ENCODE results near the gene AXIN2.

AXIN2 gene

DNA sequence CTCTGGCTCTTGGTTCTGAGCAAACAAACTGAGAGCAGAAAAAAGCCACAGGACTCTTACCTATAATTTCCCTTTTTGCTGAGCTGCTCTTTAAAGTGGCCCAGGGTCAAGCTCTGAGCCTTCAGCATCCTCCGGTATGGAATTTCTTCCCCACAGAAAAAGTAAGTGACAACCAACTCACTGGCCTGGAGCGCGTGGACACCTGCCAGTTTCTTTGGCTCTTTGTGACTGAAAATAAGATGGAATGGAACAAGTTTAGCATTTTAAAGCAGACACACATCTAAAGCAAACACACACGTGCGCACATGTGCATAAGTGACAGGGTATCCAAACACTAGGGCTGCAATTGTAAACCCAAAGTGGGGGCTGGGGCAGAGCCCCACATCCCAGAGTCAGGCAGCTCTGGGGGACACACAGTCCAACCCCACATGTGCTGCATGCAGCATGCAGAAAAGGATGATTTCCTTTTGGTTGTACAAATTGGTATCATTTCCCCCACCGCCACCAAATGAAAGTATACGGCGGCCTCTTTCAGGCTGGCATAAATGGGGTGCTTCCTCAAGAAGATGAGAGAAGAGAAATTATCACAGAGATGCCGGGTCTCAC, 27.5 kb downstream of the AXIN2 start:
- Histone ChIP-seq H3K9me3 (ENCODE audit: severe bottlenecking) (no peaks in the 10 kb centered on the region), H3K27ac (no peak overlapping the region), H3K4me3 (ENCODE audit: low read depth, low read length) (no peak overlapping the region), H3K36me3 (peaks cover 86% of the 10 kb centered on the region), H3K27me3 (ENCODE audit: insufficient read depth, low read depth, severe bottlenecking) (no peaks in the 10 kb centered on the region)
- TF ChIP-seq, protein P1, sequence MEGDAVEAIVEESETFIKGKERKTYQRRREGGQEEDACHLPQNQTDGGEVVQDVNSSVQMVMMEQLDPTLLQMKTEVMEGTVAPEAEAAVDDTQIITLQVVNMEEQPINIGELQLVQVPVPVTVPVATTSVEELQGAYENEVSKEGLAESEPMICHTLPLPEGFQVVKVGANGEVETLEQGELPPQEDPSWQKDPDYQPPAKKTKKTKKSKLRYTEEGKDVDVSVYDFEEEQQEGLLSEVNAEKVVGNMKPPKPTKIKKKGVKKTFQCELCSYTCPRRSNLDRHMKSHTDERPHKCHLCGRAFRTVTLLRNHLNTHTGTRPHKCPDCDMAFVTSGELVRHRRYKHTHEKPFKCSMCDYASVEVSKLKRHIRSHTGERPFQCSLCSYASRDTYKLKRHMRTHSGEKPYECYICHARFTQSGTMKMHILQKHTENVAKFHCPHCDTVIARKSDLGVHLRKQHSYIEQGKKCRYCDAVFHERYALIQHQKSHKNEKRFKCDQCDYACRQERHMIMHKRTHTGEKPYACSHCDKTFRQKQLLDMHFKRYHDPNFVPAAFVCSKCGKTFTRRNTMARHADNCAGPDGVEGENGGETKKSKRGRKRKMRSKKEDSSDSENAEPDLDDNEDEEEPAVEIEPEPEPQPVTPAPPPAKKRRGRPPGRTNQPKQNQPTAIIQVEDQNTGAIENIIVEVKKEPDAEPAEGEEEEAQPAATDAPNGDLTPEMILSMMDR (IDR thresholded peaks at IDR 0.05; ENCODE audit: low read depth, low read length), result no peak
- DNase-seq, result no peak

DNA sequence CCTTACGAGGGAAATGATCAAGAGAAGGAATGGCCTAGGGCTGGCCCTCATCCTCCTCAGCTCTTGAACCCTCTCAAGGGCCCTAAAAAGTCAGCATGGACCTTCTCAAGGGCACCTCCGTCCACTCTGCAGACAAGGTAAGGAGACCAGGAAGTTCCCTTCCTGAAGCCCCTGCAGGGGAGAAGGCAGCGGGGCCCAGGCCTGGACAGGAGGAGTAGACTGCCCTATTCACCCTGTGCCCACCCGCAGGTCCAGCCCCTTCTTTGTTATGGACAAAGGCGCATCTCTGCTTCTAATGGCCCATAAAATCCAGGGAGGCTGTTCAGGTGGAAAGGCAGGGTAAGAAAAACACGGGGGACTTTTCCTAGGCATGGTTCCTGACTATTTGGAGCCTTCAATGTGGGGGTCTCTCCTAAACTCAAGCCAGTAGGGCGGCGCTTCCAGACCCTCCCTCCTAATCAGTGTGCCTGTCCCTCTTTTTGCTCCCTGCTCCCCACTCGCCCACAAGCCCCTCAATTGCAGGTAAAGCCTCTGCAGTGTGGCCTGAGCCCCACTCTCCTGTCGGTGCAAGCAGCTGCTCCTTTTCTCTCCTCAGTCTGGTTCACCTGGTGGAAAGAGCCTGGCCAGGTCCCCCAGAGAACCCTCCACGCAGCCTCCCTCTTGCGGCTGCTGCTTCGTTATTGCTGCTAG, 28.2 kb downstream of the AXIN2 start:
- H3K27me3 ChIP-seq (ENCODE audit: insufficient read depth, low read depth, severe bottlenecking), result no peaks in the 10 kb centered on the region
- H3K4me3 ChIP-seq (ENCODE audit: low read depth, low read length), result no peak overlapping the region
- H3K27ac ChIP-seq, result no peak overlapping the region
- DNase-seq, result no peak
- peaks cover 86% of the 10 kb centered on the region for H3K36me3 ChIP-seq
- TF ChIP-seq, protein P1 (IDR thresholded peaks at IDR 0.05; ENCODE audit: low read depth, low read length), result no peak
- no peaks in the 10 kb centered on the region for H3K9me3 ChIP-seq (ENCODE audit: severe bottlenecking)

DNA sequence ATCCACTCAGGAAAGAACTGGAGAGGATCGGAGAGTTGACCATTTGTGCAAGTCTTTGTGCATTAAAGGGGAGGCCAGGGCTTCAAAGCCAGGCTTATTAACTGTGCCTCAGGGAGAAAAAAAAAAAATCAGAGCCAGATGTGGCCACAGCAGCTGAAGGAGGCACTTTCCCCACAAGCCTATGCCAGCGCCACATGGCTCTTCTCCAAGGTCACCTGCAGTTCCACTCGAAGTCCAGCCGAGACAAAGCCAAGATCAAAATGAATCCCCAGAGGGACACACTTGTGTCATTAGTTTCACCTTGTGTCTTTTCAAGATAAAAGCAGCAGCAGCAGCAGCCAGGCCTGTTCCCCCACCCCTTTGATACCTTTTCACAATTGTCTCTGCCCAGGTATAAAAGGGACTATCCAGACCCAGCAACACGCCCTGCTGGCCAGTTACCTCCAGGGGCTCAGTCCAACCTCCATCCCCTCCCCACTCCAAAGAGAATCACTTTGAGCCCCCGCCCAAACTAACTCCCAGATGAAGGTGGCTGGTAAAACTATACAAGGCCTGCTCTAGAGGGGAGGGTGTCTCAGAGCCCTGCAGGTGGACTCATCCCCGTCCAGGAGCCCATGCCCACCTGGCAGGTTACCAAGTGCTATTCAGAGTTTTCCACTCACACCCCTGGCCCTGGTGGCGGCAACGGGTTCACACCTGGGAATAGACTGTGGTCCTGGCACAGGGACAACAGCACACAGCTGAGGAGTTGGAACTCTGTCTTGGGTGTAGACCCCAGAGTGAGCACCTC, 29.2 kb downstream of the AXIN2 start:
- Histone ChIP-seq H3K4me3 (ENCODE audit: low read depth, low read length) (no peak overlapping the region), H3K27me3 (ENCODE audit: insufficient read depth, low read depth, severe bottlenecking) (no peaks in the 10 kb centered on the region), H3K27ac (no peak overlapping the region), H3K9me3 (ENCODE audit: severe bottlenecking) (no peaks in the 10 kb centered on the region), H3K36me3 (peaks cover 84% of the 10 kb centered on the region)
- no peak for DNase-seq
- TF ChIP-seq, protein P1 (IDR thresholded peaks at IDR 0.05; ENCODE audit: low read depth, low read length), result no peak

DNA sequence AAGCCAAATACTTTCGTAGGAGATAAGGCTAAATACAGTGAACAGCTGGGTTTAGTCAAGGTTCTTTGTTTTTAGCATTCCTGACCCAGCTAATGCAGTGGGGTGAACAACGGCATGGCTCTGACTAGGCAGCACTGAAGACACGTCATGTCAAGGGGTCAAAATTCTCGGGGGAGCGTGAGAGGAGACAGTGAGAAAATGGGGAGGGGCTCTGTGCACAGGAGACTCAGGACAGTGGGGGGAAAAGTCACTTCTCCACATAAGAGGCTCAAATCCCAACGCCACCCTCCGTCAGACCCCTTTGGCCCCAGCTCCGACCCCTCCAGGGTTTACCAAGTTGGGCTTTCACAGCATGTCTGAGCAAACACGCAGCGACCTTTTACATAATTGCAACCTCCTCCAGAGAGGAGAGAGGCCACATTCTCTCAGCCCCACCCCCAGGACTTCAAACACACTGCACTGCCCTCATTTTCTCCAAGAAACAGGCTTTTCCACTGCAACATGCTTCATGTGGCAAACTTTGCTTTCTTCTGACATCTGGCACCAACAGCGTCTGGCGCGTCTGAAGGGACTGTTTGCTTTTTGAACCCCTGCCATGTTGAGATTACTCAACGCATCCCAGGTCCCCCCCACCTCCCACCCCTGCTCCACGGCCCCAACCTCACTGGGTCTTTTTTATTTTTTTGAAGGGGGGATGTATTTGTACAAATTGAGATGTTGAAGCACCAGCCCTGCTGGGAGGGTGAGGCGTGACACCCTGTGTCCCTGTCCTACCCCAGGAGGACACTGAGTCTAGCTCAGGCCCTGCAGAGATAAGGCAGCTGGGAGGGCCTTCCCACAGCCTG, 30.0 kb downstream of the AXIN2 start:
- Histone ChIP-seq H3K27ac (no peak overlapping the region), H3K4me3 (ENCODE audit: low read depth, low read length) (no peak overlapping the region)

More for the DNA sequence above, 30.0 kb downstream of the AXIN2 start:
- Histone ChIP-seq H3K27me3 (ENCODE audit: insufficient read depth, low read depth, severe bottlenecking) (no peaks in the 10 kb centered on the region), H3K36me3 (peaks cover 76% of the 10 kb centered on the region), H3K9me3 (ENCODE audit: severe bottlenecking) (no peaks in the 10 kb centered on the region)
- TF ChIP-seq, protein P1 (IDR thresholded peaks at IDR 0.05; ENCODE audit: low read depth, low read length), result no peak
- no peak for DNase-seq

Measured in WERI-Rb-1 (cell line).